A549 (cell line): ENCODE results near the gene VAMP5. TPM values are rescaled to one million over a fixed set of nuclear protein-coding genes. Genes with fewer than 3 reads are reported as not detected.

ENCODE experiments used
- ATAC-seq, 2 experiments: fragments of 200-7000 bp in 1 of 2; fragments of >200 bp in 1 of 2; cut with Nextera tagmentation in 1 of 2; cut with Tn5 transposase in 1 of 2; 3 replicates each; pipeline versions ENCODE4 v1.8.0 to v1.9.1; 2018 to 2020; ENCODE audit warnings: mild to moderate bottlenecking in 1 of 2, moderate library complexity in 1 of 2
- CTCF ChIA-PET: fragments of 300-600 bp; sonication (Branson Sonifier 250); formaldehyde crosslinking; extraction: SDS; loops from one replicate; lab custom pipeline; 2021; ENCODE audit warnings: antibody characterized with exemption, inconsistent platforms; lab: Yijun Ruan, JAX
- POLR2A ChIA-PET: fragments of 350-600 bp; formaldehyde crosslinking; extraction: SDS; loops from one replicate; lab custom pipeline; 2021; ENCODE audit warnings: antibody characterized with exemption, inconsistent platforms; lab: Yijun Ruan, JAX
- DNase-seq, 2 experiments: peaks; one replicate each; pipeline versions ENCODE4 v3.0.0 to v3.0.0-alpha.2; 2011 to 2016; ENCODE audit warnings: low read depth in 1 of 2, low spot score in 1 of 2
- FAIRE-seq: peaks from 2 replicates; lab custom pipeline; 2011; peaks lifted over from hg19 to GRCh38; lab: Jason Lieb, UNC
- H3K27ac ChIP-seq, 2 experiments: fragments of >200 bp; sonication (Bioruptor Twin); formaldehyde crosslinking; 3 replicates each; pipeline ENCODE4 v1.5.1; 2016 to 2017
- H3K4me1 ChIP-seq: fragments of >200 bp; sonication (Bioruptor Twin); formaldehyde crosslinking; 3 replicates; pipeline ENCODE4 v1.6.1; 2016
- H3K4me2 ChIP-seq: fragments of >200 bp; sonication (Bioruptor Twin); formaldehyde crosslinking; 3 replicates; pipeline ENCODE4 v1.6.1; 2016
- H3K4me3 ChIP-seq: fragments of >200 bp; sonication (Bioruptor Twin); formaldehyde crosslinking; 3 replicates; pipeline ENCODE4 v1.5.1; 2016
- H3K9me3 ChIP-seq: fragments of >200 bp; sonication (Bioruptor Twin); formaldehyde crosslinking; 3 replicates; pipeline ENCODE4 v1.6.1; 2016
- BCL3 ChIP-seq: fragments of >200 bp; sonication (Bioruptor Twin); formaldehyde crosslinking; IDR thresholded peaks from 3 replicates; pipeline ENCODE4 v1.6.1; 2016
- CBX8 ChIP-seq: fragments of 200-600 bp; sonication (generic); IDR thresholded peaks from 2 replicates; pipeline ENCODE4 v1.6.1; 2016
- CHD4 ChIP-seq: fragments of 200-600 bp; sonication (generic); IDR thresholded peaks from 2 replicates; pipeline ENCODE4 v1.6.1; 2016; ENCODE audit warnings: antibody characterized with exemption, mild to moderate bottlenecking, borderline replicate concordance
- CTCF ChIP-seq: fragments of >200 bp; sonication (Bioruptor Twin); formaldehyde crosslinking; IDR thresholded peaks from 3 replicates; pipeline ENCODE4 v1.5.1; 2016
- E2F6 ChIP-seq: IDR thresholded peaks from 2 replicates; pipeline ENCODE4 v1.6.1; 2012; ENCODE audit warnings: low read depth, borderline replicate concordance
- ESRRA ChIP-seq: fragments of 150-350 bp; IDR thresholded peaks from 2 replicates; pipeline ENCODE4 v1.6.1; 2014; ENCODE audit warnings: mild to moderate bottlenecking, low read length, borderline replicate concordance
- FOSL2 ChIP-seq, 2 experiments: fragments of 450-650 bp in 1 of 2; fragments of >200 bp in 1 of 2; sonication (Bioruptor Twin) in 1 of 2; formaldehyde crosslinking; IDR thresholded peaks; 2 replicates each; pipeline versions ENCODE4 v1.5.0 to v1.6.1; 2016 to 2020; ENCODE audit warnings: mild to moderate bottlenecking in 1 of 2, moderate library complexity in 1 of 2
- GATA3 ChIP-seq: IDR thresholded peaks from 2 replicates; pipeline ENCODE4 v1.6.1; 2012; ENCODE audit warnings: borderline replicate concordance
- HEYL ChIP-seq: fragments of 250-450 bp; sonication (Bioruptor Pico); IDR thresholded peaks from 2 replicates; pipeline ENCODE4 v1.8.0; 2021; ENCODE audit warnings: mild to moderate bottlenecking, moderate library complexity
- HOXA7 ChIP-seq: fragments of 250-450 bp; sonication (Bioruptor Pico); IDR thresholded peaks from 2 replicates; pipeline ENCODE4 v1.5.0; 2020; ENCODE audit warnings: mild to moderate bottlenecking, moderate library complexity
- HOXB13 ChIP-seq: fragments of 250-450 bp; sonication (Bioruptor Pico); IDR thresholded peaks from 2 replicates; pipeline ENCODE4 v1.5.0; 2020; ENCODE audit warnings: low read depth, mild to moderate bottlenecking, moderate library complexity
- HOXB5 ChIP-seq: fragments of 250-450 bp; sonication (Bioruptor Pico); IDR thresholded peaks from 2 replicates; pipeline ENCODE4 v1.5.0; 2020; ENCODE audit warnings: mild to moderate bottlenecking, moderate library complexity
- KDM5A ChIP-seq: fragments of 200-600 bp; sonication (generic); IDR thresholded peaks from 2 replicates; pipeline ENCODE4 v1.6.1; 2016; ENCODE audit warnings: antibody characterized with exemption, mild to moderate bottlenecking
- MAX ChIP-seq: IDR thresholded peaks from 2 replicates; pipeline ENCODE4 v1.6.1; 2012
- NR3C1 ChIP-seq: fragments of >200 bp; sonication (Bioruptor Twin); formaldehyde crosslinking; IDR thresholded peaks from 3 replicates; pipeline ENCODE4 v1.6.1; 2017
- POLR2AphosphoS2 ChIP-seq: conservative IDR thresholded peaks from 2 replicates; pipeline ENCODE4 v1.6.1; 2012; ENCODE audit warnings: low read length, improper control_type of control experiment, inconsistent platforms
- RCOR1 ChIP-seq: fragments of 150-350 bp; IDR thresholded peaks from 2 replicates; pipeline ENCODE4 v1.6.1; 2014; ENCODE audit warnings: antibody characterized with exemption, low read length, low read depth
- RFX5 ChIP-seq: fragments of 450-650 bp; IDR thresholded peaks from 2 replicates; pipeline ENCODE4 v1.7.1; 2014; ENCODE audit warnings: antibody characterized with exemption, mild to moderate bottlenecking, moderate library complexity
- ZFP36 ChIP-seq: fragments of 450-650 bp; IDR thresholded peaks from 2 replicates; pipeline ENCODE4 v1.6.1; 2014; ENCODE audit warnings: borderline replicate concordance; ENCODE audit not compliant: partially characterized antibody
- WGBS: methylation state at CpG from one replicate; pipeline ENCODE4 v1.1.6; 2017; ENCODE audit errors: missing lambda C conversion rate; 5-methylcytosine and 5-hydroxymethylcytosine counted together
- polyA plus RNA-seq, 4 experiments: library from polyadenylated mRNA; depleted of rRNA in 3 of 4; stranded (reverse); fragments of >200 nt; fragmentation: RNase III in 1 of 4; extraction: RNeasy Plus Mini Kit Qiagen cat#74134 plus additional on column Dnase treatment in 1 of 4; gene quantifications; 2 replicates in 3 of 4; 3 replicates in 1 of 4; pipeline ENCODE4 v1.2.3, GENCODE V29; 2011 to 2017

VAMP5 gene
- polyA plus RNA-seq, 2 of the 4 experiments (the other 2 are of a cell fraction), result 0.16 TPM; not detected in 1

GRCh38 chr2:85588236-85588635, 4.0 kb downstream of the VAMP5 start:
- DNase-seq (no peak), FAIRE-seq (no peak), ATAC-seq (no peak)
- no peak overlapping the region for H3K4me2 ChIP-seq
- H3K27ac ChIP-seq, result no peak overlapping the region
- TF ChIP-seq NR3C1 (no peak), POLR2AphosphoS2 (no peak), KDM5A (no peak), ZFP36 (no peak), CTCF (no peak), CHD4 (no peak), RCOR1 (no peak), HEYL (no peak), BCL3 (no peak), MAX (no peak), ESRRA (no peak), GATA3 (no peak)
- peaks cover 19% of the 10 kb centered on the region for H3K4me1 ChIP-seq
- H3K9me3 ChIP-seq, result no peaks in the 10 kb centered on the region
- ChIA-PET CTCF (interaction anchor here (1.1 to 2.1 kb wide), 6 partner anchors 8 to 169 kb away, joined by 3 to 6 read pairs (median 4); partner anchors contain the start of gene TMEM150A), POLR2A (no interaction called here)
- no peak overlapping the region for H3K4me3 ChIP-seq
- 85% methylated on average over 4 of the region's 4 CpGs for WGBS

GRCh38 chr2:85588645-85589044, 4.4 kb downstream of the VAMP5 start:
- TF ChIP-seq HOXB5 (no peak), E2F6 (no peak), HOXB13 (CRISPR knock-in tag) (no peak), HOXA7 (CRISPR knock-in tag) (no peak), CHD4 (no peak)
- Histone ChIP-seq H3K4me1 (peaks cover 19% of the 10 kb centered on the region), H3K4me2 (no peak overlapping the region), H3K27ac (no peak overlapping the region), H3K9me3 (no peaks in the 10 kb centered on the region), H3K4me3 (no peak overlapping the region)
- ChIA-PET POLR2A (no interaction called here), CTCF (interaction anchor here (0.5 to 2.1 kb wide), 6 partner anchors 17 to 198 kb away, joined by 3 to 5 read pairs (median 3); no protein-coding TSS in a partner anchor)
- WGBS, result 69% methylated on average over 4 of the region's 4 CpGs
- no peak for ATAC-seq
- DNase-seq, result no peak
- FAIRE-seq, result no peak

GRCh38 chr2:85589181-85589580, 5.0 kb downstream of the VAMP5 start:
- TF ChIP-seq E2F6 (no peak), FOSL2 (IDR thresholded peaks at IDR 0.05) (no peak), FOSL2 (CRISPR knock-in tag; IDR thresholded peaks at IDR 0.05) (no peak), RFX5 (no peak), KDM5A (no peak), CBX8 (no peak)
- H3K9me3 ChIP-seq, result no peaks in the 10 kb centered on the region
- no peak for FAIRE-seq
- no peak overlapping the region for H3K27ac ChIP-seq
- peaks cover 19% of the 10 kb centered on the region for H3K4me1 ChIP-seq
- no peak overlapping the region for H3K4me3 ChIP-seq
- WGBS, result 80% methylated on average over 4 of the region's 4 CpGs
- ATAC-seq, result no peak
- no peak overlapping the region for H3K4me2 ChIP-seq
- DNase-seq, result no peak
- ChIA-PET CTCF (interaction anchor here (0.5 to 2.1 kb wide), 7 partner anchors 17 to 198 kb away, joined by 3 to 5 read pairs (median 3); no protein-coding TSS in a partner anchor), POLR2A (no interaction called here)
